Astrocyte (in vitro differentiated cells and primary cell): Measurements from ENCODE around the gene CD101.

Experiments
- EZH2 ChIP-seq: IDR thresholded peaks from 2 replicates; pipeline ENCODE4 v1.6.1; 2012; ENCODE audit warnings: mild to moderate bottlenecking, low read length, inconsistent platforms; ENCODE audit not compliant: insufficient read depth
- TF ChIP-seq, protein P1 (sequence below): IDR thresholded peaks from 2 replicates; pipeline ENCODE4 v1.5.1; 2011; ENCODE audit warnings: low read depth, mild to moderate bottlenecking, inconsistent platforms, low read length, moderate library complexity; ENCODE audit not compliant: insufficient read depth

DNA sequence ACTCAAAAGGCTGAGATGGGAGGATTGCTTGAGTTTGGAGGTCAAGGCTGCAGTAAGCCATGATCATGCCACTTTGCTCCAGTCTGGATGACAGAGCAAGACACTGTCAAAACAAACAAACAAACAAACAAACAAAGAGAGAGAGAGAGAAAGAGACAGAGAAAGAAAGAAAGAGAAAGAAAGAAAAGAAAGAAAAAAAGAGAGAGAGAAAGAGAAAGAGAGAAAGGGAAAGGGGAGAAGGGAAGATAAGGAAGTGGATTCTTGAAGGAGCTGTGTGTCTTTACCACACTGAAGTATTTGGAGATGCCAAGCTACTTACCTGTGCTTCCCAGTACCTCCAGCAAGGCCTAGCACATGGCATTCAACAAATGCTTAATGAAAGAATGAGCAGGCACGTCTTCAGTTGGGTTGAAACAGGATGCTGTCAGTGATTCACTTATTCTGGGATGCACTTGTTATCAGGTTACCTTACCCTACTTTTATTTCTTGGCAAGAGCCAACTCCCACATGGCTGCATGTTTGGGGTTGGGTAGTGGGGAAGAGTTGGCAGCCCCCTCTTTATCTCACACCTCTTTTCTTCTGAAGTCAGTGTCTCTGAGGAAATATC, 28.8 kb downstream of the CD101 start:
- TF ChIP-seq, protein P1, sequence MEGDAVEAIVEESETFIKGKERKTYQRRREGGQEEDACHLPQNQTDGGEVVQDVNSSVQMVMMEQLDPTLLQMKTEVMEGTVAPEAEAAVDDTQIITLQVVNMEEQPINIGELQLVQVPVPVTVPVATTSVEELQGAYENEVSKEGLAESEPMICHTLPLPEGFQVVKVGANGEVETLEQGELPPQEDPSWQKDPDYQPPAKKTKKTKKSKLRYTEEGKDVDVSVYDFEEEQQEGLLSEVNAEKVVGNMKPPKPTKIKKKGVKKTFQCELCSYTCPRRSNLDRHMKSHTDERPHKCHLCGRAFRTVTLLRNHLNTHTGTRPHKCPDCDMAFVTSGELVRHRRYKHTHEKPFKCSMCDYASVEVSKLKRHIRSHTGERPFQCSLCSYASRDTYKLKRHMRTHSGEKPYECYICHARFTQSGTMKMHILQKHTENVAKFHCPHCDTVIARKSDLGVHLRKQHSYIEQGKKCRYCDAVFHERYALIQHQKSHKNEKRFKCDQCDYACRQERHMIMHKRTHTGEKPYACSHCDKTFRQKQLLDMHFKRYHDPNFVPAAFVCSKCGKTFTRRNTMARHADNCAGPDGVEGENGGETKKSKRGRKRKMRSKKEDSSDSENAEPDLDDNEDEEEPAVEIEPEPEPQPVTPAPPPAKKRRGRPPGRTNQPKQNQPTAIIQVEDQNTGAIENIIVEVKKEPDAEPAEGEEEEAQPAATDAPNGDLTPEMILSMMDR: no peak
- TF ChIP-seq EZH2: no peak
